WTC11 (cell line): ENCODE data around the gene GRK2. TPM values are rescaled to one million over a fixed set of nuclear protein-coding genes. Genes with fewer than 3 reads are reported as not detected.

Experiments used
- ATAC-seq: fragments of 200-7000 bp; cut with Tn5 transposase; 2 replicates; pipeline ENCODE4 v1.10.0; 2021; ENCODE audit warnings: mild to moderate bottlenecking, moderate library complexity
- CTCF ChIA-PET: fragments of 300-600 bp; sonication (Branson Sonifier 250); formaldehyde crosslinking; loops from one replicate; lab custom pipeline; 2021; ENCODE audit warnings: antibody characterized with exemption; lab: Charles Lee
- POLR2A ChIA-PET: fragments of 350-600 bp; sonication (Branson Sonifier 250); formaldehyde crosslinking; loops from one replicate; lab custom pipeline; 2021; ENCODE audit warnings: antibody characterized with exemption; lab: Charles Lee
- DNase-seq: peaks from one replicate; pipeline ENCODE4 v3.0.0; 2021; ENCODE audit warnings: low spot score
- H3K27ac Mint-ChIP-seq: 2 replicates; pipeline ENCODE4 v1.8.0; 2021; ENCODE audit warnings: mixed read lengths
- H3K27me3 Mint-ChIP-seq: 2 replicates; pipeline ENCODE4 v1.8.0; 2021; ENCODE audit warnings: low read depth, mild to moderate bottlenecking, moderate library complexity, mixed read lengths
- H3K36me3 Mint-ChIP-seq: 2 replicates; pipeline ENCODE4 v1.8.0; 2021; ENCODE audit warnings: mixed read lengths
- H3K4me1 Mint-ChIP-seq: 2 replicates; pipeline ENCODE4 v1.8.0; 2022; ENCODE audit warnings: mixed read lengths
- H3K4me3 Mint-ChIP-seq: 2 replicates; pipeline ENCODE4 v1.8.0; 2021; ENCODE audit warnings: mild to moderate bottlenecking, moderate library complexity, mixed read lengths
- H3K9me3 Mint-ChIP-seq: 2 replicates; pipeline ENCODE4 v1.8.0; 2021; ENCODE audit warnings: mixed read lengths
- AR ChIP-seq: fragments of 250-450 bp; sonication (Bioruptor Pico); IDR thresholded peaks from 2 replicates; pipeline ENCODE4 v1.9.0; 2021; ENCODE audit warnings: mild to moderate bottlenecking
- ATF6 ChIP-seq: sonication (generic); formaldehyde crosslinking; IDR thresholded peaks from 2 replicates; pipeline ENCODE4 v1.8.1; 2023; ENCODE audit warnings: mild to moderate bottlenecking, missing genetic modification reagents
- CDX4 ChIP-seq: fragments of 250-450 bp; sonication (Bioruptor Pico); IDR thresholded peaks from 2 replicates; pipeline ENCODE4 v1.9.0; 2021; ENCODE audit warnings: moderate library complexity, mild to moderate bottlenecking, inconsistent platforms, borderline replicate concordance
- ELF4 ChIP-seq: sonication (generic); formaldehyde crosslinking; IDR thresholded peaks from 2 replicates; pipeline ENCODE4 v1.8.1; 2022; ENCODE audit warnings: low read depth, mild to moderate bottlenecking, moderate library complexity, missing genetic modification reagents
- FOXP4 ChIP-seq: sonication (generic); formaldehyde crosslinking; IDR thresholded peaks from 2 replicates; pipeline ENCODE4 v1.8.0; 2022; ENCODE audit warnings: mild to moderate bottlenecking, missing genetic modification reagents
- GABPB1 ChIP-seq: sonication (generic); formaldehyde crosslinking; IDR thresholded peaks from 2 replicates; pipeline ENCODE4 v1.8.1; 2023; ENCODE audit warnings: mild to moderate bottlenecking, missing genetic modification reagents
- IRF1 ChIP-seq: sonication (generic); formaldehyde crosslinking; IDR thresholded peaks from 2 replicates; pipeline ENCODE4 v1.8.0; 2023; ENCODE audit warnings: missing genetic modification reagents
- IRF2 ChIP-seq: sonication (generic); formaldehyde crosslinking; IDR thresholded peaks from 2 replicates; pipeline ENCODE4 v1.8.0; 2022; ENCODE audit warnings: low read depth, missing genetic modification reagents, borderline replicate concordance
- MAX ChIP-seq: sonication (generic); formaldehyde crosslinking; IDR thresholded peaks from 2 replicates; pipeline ENCODE4 v1.8.0; 2022; ENCODE audit warnings: mild to moderate bottlenecking, missing genetic modification reagents
- MLX ChIP-seq: sonication (generic); formaldehyde crosslinking; IDR thresholded peaks from 2 replicates; pipeline ENCODE4 v1.8.1; 2023; ENCODE audit warnings: mild to moderate bottlenecking, missing genetic modification reagents, moderate library complexity
- NR3C1 ChIP-seq: sonication (generic); formaldehyde crosslinking; conservative IDR thresholded peaks from 2 replicates; pipeline ENCODE4 v1.8.1; 2023; ENCODE audit warnings: low read depth, mild to moderate bottlenecking, missing genetic modification reagents
- PREB ChIP-seq: sonication (generic); formaldehyde crosslinking; IDR thresholded peaks from 2 replicates; pipeline ENCODE4 v1.8.1; 2022; ENCODE audit warnings: mild to moderate bottlenecking, missing genetic modification reagents, moderate library complexity, borderline replicate concordance
- ZMAT4 ChIP-seq: fragments of 250-450 bp; sonication (Bioruptor Pico); IDR thresholded peaks from 2 replicates; pipeline ENCODE4 v1.9.0; 2021; ENCODE audit warnings: mild to moderate bottlenecking
- ZNF219 ChIP-seq: sonication (generic); formaldehyde crosslinking; IDR thresholded peaks from 2 replicates; pipeline ENCODE4 v1.8.0; 2023; ENCODE audit warnings: missing genetic modification reagents, mild to moderate bottlenecking, borderline replicate concordance
- total RNA-seq: library from RNA; stranded (reverse); gene quantifications from 3 replicates; pipeline ENCODE4 v1.2.3, GENCODE V29; 2021

The GRK2 gene
- total RNA-seq, 1 experiment from 2014 or later = 68.1 TPM

- H3K9me3 Mint-ChIP-seq = no peaks in the 10 kb centered on the region
- H3K27me3 Mint-ChIP-seq = no peaks in the 10 kb centered on the region
- POLR2A ChIA-PET = no interaction called here
- no peak for DNase-seq
- peak overlapping the region; percentile 21; the same call in 1 of the 2 replicates for H3K27ac Mint-ChIP-seq
- CTCF ChIA-PET = interaction anchor here (0.7 to 1.6 kb wide), 2 partner anchors 8 to 63 kb away, joined by 3 to 7 read pairs; no protein-coding TSS in a partner anchor
- H3K36me3 Mint-ChIP-seq = peaks cover 74% of the 10 kb centered on the region
- ATAC-seq = no peak
- H3K4me1 Mint-ChIP-seq = no peaks in the 10 kb centered on the region
- H3K4me3 Mint-ChIP-seq = no peak overlapping the region
- TF ChIP-seq CDX4 (CRISPR knock-in tag) = no peak
- no peak for TF ChIP-seq NR3C1 (CRISPR knock-in tag)
- TF ChIP-seq AR (CRISPR knock-in tag) = no peak
- TF ChIP-seq ATF6 (CRISPR knock-in tag) = no peak
- TF ChIP-seq FOXP4 = no peak
- TF ChIP-seq, all 79 proteins: peak for 0
Observed at GRCh38 chr11:67253872-67254624, 12.2 kb upstream of the GRK2 start.

GRCh38 chr11:67254798-67255197, 11.5 kb upstream of the GRK2 start:
- TF ChIP-seq IRF2 (CRISPR knock-in tag) (no peak), MLX (CRISPR knock-in tag) (no peak)
- TF ChIP-seq, all 79 proteins: peak for 0
- ChIA-PET CTCF (no interaction called here), POLR2A (no interaction called here)
- no peak for ATAC-seq
- Mint-ChIP-seq H3K4me1 (no peaks in the 10 kb centered on the region), H3K27ac (no peak overlapping the region), H3K4me3 (no peak overlapping the region), H3K9me3 (no peaks in the 10 kb centered on the region), H3K36me3 (peaks cover 67% of the 10 kb centered on the region), H3K27me3 (peaks cover 3% of the 10 kb centered on the region)
- DNase-seq = no peak

GRCh38 chr11:67255353-67255752, 10.9 kb upstream of the GRK2 start:
- ChIA-PET POLR2A (no interaction called here), CTCF (interaction anchor here (1.0 kb wide), 1 partner anchor 174 kb away, joined by 3 read pairs; no protein-coding TSS in a partner anchor)
- Mint-ChIP-seq H3K9me3 (no peaks in the 10 kb centered on the region), H3K4me3 (no peak overlapping the region), H3K36me3 (peaks cover 61% of the 10 kb centered on the region), H3K27ac (peak overlapping the region; percentile 27; the same call in 1 of the 2 replicates), H3K27me3 (peaks cover 5% of the 10 kb centered on the region), H3K4me1 (no peaks in the 10 kb centered on the region)
- DNase-seq (no peak), ATAC-seq (no peak)
- TF ChIP-seq PREB (CRISPR knock-in tag) = no peak
- TF ChIP-seq NR3C1 (CRISPR knock-in tag) = no peak
- TF ChIP-seq ZMAT4 (CRISPR knock-in tag) = no peak
- no peak for TF ChIP-seq FOXP4
- no peak for TF ChIP-seq MAX (CRISPR knock-in tag)
- no peak for TF ChIP-seq IRF1
- TF ChIP-seq GABPB1 = no peak
- TF ChIP-seq IRF2 (CRISPR knock-in tag) = no peak
- TF ChIP-seq ELF4 (CRISPR knock-in tag) = no peak
- TF ChIP-seq ZNF219 (CRISPR knock-in tag) = no peak
